ENCODE results near the gene SCARF1. TPM values are rescaled to one million over a fixed set of nuclear protein-coding genes. Genes with fewer than 3 reads are reported as not detected.

The SCARF1 gene
- total RNA-seq, 1 donor from 2014 or later = 17.1 TPM

DNA sequence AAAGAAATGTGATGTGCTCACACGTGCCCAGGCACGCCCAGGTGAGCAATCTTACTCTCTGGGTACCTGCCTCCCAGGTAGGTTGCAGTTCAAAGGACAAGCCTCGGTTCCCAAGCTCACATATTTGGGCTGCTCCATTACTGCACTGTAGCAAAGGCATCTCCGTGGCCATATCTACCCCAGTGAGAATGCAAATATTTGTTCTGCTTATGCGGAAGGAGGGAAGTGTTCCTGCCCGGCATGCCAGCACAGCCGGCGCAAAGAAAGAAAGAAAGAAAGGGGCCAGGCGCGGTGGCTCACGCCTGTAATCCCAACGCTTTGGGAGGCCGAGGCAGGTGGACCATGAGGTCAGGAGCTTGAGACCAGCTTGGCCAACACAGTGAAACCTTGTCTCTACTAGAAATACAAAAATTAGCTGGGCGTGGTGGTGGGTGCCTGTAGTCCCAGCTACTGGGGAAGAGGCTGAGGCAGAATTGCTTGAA lies 47.6 kb downstream of the SCARF1 start:
- no peak for DNase-seq

GRCh38 chr17:1593630-1593931 lies 52.0 kb downstream of the SCARF1 start:
- DNase-seq = no peak

- peak; percentile 40 for DNase-seq
These were observed 52.5 kb downstream of the SCARF1 start for GRCh38 chr17:1592751-1593629.

- no peak for DNase-seq
These were observed 54.0 kb downstream of the SCARF1 start for GRCh38 chr17:1591474-1592090.

- no peak for DNase-seq
These were observed 54.6 kb downstream of the SCARF1 start for GRCh38 chr17:1590747-1591473.

- no peak for DNase-seq
These were observed 55.3 kb downstream of the SCARF1 start for GRCh38 chr17:1590029-1590746.

DNA sequence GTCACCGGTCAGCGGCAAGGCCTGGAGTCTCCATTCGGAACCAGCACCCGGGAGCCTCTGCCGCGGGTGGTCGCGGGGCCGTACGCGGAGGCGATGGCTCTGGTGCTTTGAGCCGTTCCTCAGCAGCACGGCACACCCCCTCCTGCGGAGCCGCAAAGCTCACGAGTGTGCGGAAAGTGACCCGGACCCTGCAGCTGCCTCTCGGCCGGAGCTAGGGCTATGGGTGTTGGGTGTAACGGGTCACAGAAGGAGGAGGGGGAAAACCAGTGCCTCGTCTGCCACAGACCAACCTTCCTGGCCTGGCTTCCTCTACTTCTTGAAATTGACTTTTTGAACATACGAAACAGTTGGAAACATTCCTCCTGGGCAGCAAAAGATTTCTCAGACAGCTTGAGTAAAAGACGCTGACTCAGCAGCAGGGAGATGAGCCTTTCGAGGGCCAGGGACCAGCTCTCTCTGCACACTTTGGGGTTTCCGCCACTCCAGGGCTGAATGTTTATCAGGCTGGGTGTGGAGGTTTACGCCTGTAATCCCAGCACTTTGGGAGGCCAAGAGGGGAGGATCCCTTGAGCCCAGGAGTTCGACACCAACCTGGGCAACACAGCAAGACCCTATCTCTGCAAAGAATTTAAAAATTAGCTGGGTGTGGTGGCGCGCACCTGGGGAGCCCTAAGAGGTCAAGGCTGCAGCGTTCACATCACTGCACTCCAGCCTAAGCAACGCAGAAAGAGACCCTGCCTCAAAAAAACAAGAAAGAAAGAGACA lies 56.5 kb downstream of the SCARF1 start:
- no peak for DNase-seq

- no peak for DNase-seq
These were observed 61.4 kb downstream of the SCARF1 start for GRCh38 chr17:1584167-1584566.

Small RNA genes lying within 50 kb of the gene (small RNA-seq; reads per million reads assigned to genes)
- not detected for gene RN7SL105P (ENCODE audit: low replicate concordance)

Other genes with a start within 250 kb of the SCARF1 start
- gene YWHAE, start 245.5 kb downstream of the SCARF1 start, total RNA-seq = 755 TPM
- gene CRK, start 189.5 kb downstream of the SCARF1 start, total RNA-seq = 75.4 TPM
- gene MYO1C, start 153.0 kb downstream of the SCARF1 start, total RNA-seq = 120 TPM
- 50.7 TPM for gene INPP5K, start 129.1 kb downstream of the SCARF1 start, total RNA-seq
- gene PITPNA, start 82.9 kb downstream of the SCARF1 start, total RNA-seq = 28.3 TPM
- gene SLC43A2, start 16.9 kb downstream of the SCARF1 start, total RNA-seq = 9.2 TPM
- 18.2 TPM for gene RILP, start 4.1 kb upstream of the SCARF1 start, total RNA-seq
- gene PRPF8, start 39.1 kb upstream of the SCARF1 start, total RNA-seq = 137 TPM
- gene TLCD2, start 64.6 kb upstream of the SCARF1 start, total RNA-seq = 4.3 TPM
- 19.4 TPM for gene WDR81, start 79.0 kb upstream of the SCARF1 start, total RNA-seq
- not detected for gene SERPINF2, start 97.1 kb upstream of the SCARF1 start, total RNA-seq
- gene SERPINF1, start 116.3 kb upstream of the SCARF1 start, total RNA-seq = 355 TPM
- gene SMYD4, start 184.2 kb upstream of the SCARF1 start, total RNA-seq = 16.1 TPM
- gene RPA1, start 184.3 kb upstream of the SCARF1 start, total RNA-seq = 40.5 TPM

Measured in tongue (tissue), 3 donors.